Peyer's patch (tissue), 4 donors: ENCODE measurements around the gene APLN. TPM values are rescaled to one million over a fixed set of nuclear protein-coding genes. Genes with fewer than 3 reads are reported as not detected.

Source experiments
- DNase-seq, 3 donors: peaks; one replicate each; pipeline ENCODE4 v3.0.0-alpha.2; 2017 to 2019
- H3K27ac ChIP-seq, 4 donors: fragments of 200-600 bp; sonication (generic); one replicate each; pipeline ENCODE4 v1.5.1; 2016 to 2019
- H3K27me3 ChIP-seq, 2 donors: fragments of 200-600 bp; sonication (generic); one replicate each; pipeline ENCODE4 v1.5.1; 2019
- H3K36me3 ChIP-seq, 3 donors: fragments of 200-600 bp; sonication (generic); one replicate each; pipeline ENCODE4 v1.5.1; 2016 to 2019
- H3K4me1 ChIP-seq, 4 donors: fragments of 200-600 bp; sonication (generic); one replicate each; pipeline ENCODE4 v1.5.1; 2016 to 2019
- H3K4me3 ChIP-seq, 4 donors: fragments of 200-600 bp; sonication (generic); 1 replicate in 3 of 4; 2 replicates in 1 of 4; pipeline ENCODE4 v1.5.1; 2016 to 2019; ENCODE audit warnings: mild to moderate bottlenecking in 1 of 4
- H3K9me3 ChIP-seq, 4 donors: fragments of 200-600 bp; sonication (generic); one replicate each; pipeline ENCODE4 v1.5.1; 2016 to 2019; ENCODE audit warnings: mild to moderate bottlenecking in 1 of 4
- POLR2A ChIP-seq, 2 donors: fragments of 450-650 bp; IDR thresholded peaks; one replicate each; pipeline ENCODE4 v1.5.1; 2017; ENCODE audit warnings: antibody characterized with exemption in 2 of 2, mild to moderate bottlenecking in 2 of 2, moderate library complexity in 2 of 2
- total RNA-seq, 4 donors: library from RNA; depleted of rRNA; stranded (reverse); fragments of >200 nt; gene quantifications; one replicate each; pipeline ENCODE4 v1.1.0, GENCODE V29; 2016
- TF ChIP-seq, protein P1 (sequence below), 6 experiments: fragments of 450-650 bp in 4 of 6; fragments of 200-600 bp in 2 of 6; sonication (generic) in 1 of 6; IDR thresholded peaks; one replicate each; pipeline ENCODE4 v1.5.1; 2017 to 2019; ENCODE audit warnings: antibody characterized with exemption in 6 of 6, mild to moderate bottlenecking in 3 of 6, moderate library complexity in 1 of 6

Gene APLN
- total RNA-seq, 4 donors from 2014 or later: 0.27 to 0.35 TPM; not detected in 2

DNA sequence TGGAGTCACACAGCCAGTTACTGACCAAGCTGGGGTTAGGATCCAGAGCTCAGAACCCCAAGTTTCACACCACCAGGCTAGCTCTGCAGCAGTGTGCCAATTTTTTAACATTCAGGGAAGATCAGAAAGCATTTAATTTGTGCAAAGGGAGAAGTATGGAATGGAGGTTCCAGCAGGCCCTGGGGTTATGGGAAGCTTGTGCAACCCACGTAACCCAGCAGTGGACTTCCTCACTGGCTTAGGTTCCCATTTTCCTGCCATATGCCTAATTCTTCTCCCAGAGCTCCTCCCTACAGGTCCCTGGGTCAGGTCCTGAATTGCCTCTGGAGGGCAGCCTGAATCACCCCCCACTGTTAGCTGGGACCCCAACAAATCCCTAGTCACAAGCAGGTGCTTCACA lies 14.0 kb downstream of the APLN start:
- peaks cover 0 to 4% (median 0%) of the 10 kb centered on the region in 4 donors for H3K4me1 ChIP-seq
- DNase-seq: no peak
- TF ChIP-seq, protein P1, sequence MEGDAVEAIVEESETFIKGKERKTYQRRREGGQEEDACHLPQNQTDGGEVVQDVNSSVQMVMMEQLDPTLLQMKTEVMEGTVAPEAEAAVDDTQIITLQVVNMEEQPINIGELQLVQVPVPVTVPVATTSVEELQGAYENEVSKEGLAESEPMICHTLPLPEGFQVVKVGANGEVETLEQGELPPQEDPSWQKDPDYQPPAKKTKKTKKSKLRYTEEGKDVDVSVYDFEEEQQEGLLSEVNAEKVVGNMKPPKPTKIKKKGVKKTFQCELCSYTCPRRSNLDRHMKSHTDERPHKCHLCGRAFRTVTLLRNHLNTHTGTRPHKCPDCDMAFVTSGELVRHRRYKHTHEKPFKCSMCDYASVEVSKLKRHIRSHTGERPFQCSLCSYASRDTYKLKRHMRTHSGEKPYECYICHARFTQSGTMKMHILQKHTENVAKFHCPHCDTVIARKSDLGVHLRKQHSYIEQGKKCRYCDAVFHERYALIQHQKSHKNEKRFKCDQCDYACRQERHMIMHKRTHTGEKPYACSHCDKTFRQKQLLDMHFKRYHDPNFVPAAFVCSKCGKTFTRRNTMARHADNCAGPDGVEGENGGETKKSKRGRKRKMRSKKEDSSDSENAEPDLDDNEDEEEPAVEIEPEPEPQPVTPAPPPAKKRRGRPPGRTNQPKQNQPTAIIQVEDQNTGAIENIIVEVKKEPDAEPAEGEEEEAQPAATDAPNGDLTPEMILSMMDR (IDR thresholded peaks at IDR 0.05): no peak
- no peak for TF ChIP-seq POLR2A (IDR thresholded peaks at IDR 0.05)
- peaks cover 0 to 4% (median 0%) of the 10 kb centered on the region in 4 donors for H3K9me3 ChIP-seq
- no peaks in the 10 kb centered on the region for H3K27me3 ChIP-seq
- no peak overlapping the region for H3K27ac ChIP-seq
- H3K36me3 ChIP-seq: no peaks in the 10 kb centered on the region
- no peak overlapping the region for H3K4me3 ChIP-seq

DNA sequence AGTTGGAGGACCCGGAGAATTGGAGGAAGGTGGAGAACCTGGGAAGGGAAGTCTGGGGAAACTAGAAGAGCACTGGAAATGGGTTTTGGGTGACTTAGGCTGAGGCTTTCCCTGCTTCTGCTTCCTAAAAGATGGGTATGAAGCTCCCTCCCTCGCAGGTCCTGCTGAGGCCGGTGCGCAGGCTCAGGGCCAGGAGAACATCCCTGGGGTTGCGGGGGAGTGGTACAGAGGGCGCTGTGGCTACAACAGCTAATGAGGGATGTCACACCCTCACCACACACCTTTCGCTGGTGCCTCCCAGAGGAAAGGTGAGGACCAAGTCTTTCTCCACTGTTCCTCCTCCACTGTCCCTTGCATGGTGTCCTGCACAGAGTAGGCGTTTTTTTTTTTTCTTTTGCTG lies 15.8 kb downstream of the APLN start:
- DNase-seq: no peak
- no peaks in the 10 kb centered on the region for H3K36me3 ChIP-seq
- H3K27ac ChIP-seq: no peak overlapping the region
- no peaks in the 10 kb centered on the region for H3K27me3 ChIP-seq
- peaks cover 0 to 4% (median 0%) of the 10 kb centered on the region in 4 donors for H3K4me1 ChIP-seq
- H3K4me3 ChIP-seq: no peak overlapping the region
- H3K9me3 ChIP-seq: peaks cover 0 to 4% (median 0%) of the 10 kb centered on the region in 4 donors
- TF ChIP-seq, protein P1 (IDR thresholded peaks at IDR 0.05): no peak
- TF ChIP-seq POLR2A (IDR thresholded peaks at IDR 0.05): no peak

DNA sequence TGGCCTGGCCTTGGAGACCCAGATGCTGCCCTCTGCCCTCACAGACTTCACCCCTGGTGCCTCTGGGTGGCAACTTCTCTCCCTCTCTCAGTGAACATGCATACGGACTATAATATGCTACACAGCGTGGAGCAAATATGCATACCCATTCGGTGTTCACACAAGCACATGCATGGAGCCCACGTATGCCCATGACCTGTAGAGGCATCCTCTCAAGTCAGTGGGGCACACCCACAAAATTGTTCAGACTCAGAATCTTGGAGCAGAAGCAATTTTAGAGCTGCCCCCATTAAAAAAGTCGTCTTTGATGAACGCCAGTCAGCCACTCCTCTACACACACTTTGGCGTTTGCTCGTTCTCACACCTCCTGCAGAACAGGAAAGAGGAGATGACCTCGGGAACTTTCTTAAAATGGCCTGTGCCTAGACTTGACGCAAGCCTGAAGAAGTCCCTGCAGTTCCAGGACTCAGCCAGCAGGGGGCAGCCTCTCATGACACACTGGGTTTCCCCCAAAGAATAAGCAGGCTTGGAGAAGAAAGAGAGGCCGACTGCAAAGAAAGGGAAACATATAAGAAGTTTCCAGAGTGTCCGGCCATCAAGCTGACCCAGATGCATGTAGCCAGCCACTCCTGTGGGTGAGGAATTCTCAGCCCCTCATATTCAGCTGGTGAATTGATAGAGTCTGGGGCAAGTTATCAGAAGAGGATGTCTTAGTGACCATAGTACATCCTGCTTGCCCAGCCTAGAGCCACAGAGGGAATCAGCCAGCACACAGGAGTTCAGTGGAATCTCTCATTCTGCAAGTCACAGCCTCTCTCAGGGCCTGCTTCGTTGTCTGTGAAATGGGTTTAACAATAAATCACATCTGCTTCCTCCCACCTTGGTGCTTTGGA lies 17.3 kb downstream of the APLN start:
- no peak for TF ChIP-seq POLR2A (IDR thresholded peaks at IDR 0.05)
- TF ChIP-seq, protein P1 (IDR thresholded peaks at IDR 0.05): peak; percentile 72 to 93 (median 84)
- H3K27ac ChIP-seq: peak overlapping the region in 3 of 4 donors; percentile 32 to 81 (median 44)
- no peak overlapping the region for H3K4me3 ChIP-seq
- peaks cover 0 to 4% (median 0%) of the 10 kb centered on the region in 4 donors for H3K4me1 ChIP-seq
- no peaks in the 10 kb centered on the region for H3K27me3 ChIP-seq
- peak; percentile 72 to 87 (median 80) for DNase-seq
- H3K36me3 ChIP-seq: no peaks in the 10 kb centered on the region
- H3K9me3 ChIP-seq: peaks cover 0 to 4% (median 0%) of the 10 kb centered on the region in 4 donors

DNA sequence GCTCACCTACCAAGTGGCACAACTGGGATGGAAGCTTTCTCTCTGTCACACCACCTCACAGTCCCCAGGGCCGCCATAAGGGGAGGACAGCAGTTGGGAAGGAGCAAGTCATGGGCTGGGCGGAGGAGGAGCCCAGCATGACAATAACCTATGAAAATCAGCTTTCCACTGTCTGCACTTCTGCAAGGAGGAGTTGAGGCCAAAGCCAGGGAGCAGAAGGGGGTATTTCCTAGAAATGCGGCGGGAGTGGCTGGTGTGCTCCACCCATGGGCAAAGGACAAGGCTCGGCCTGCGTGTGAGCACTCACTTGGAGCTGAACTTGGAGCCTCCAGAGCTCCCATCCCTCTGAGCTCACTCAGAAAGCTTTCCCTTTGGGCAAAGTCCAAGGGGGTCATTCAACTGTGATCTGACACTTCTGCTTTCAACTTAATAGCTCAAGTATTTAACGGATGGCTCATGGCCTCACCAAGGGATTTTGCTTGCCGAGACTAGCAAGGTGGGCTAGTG lies 18.5 kb downstream of the APLN start:
- Histone ChIP-seq H3K4me3 (no peak overlapping the region), H3K27me3 (no peaks in the 10 kb centered on the region), H3K4me1 (peaks cover 0 to 4% (median 0%) of the 10 kb centered on the region in 4 donors), H3K27ac (peak overlapping the region in 3 of 4 donors; percentile 65 to 85 (median 77)), H3K36me3 (no peaks in the 10 kb centered on the region), H3K9me3 (no peaks in the 10 kb centered on the region)
- TF ChIP-seq, protein P1 (IDR thresholded peaks at IDR 0.05): no peak
- TF ChIP-seq POLR2A (IDR thresholded peaks at IDR 0.05): peak in 1 of 2 donors; percentile 25
- peak in 2 of 3 donors; percentile 77 to 81 for DNase-seq

DNA sequence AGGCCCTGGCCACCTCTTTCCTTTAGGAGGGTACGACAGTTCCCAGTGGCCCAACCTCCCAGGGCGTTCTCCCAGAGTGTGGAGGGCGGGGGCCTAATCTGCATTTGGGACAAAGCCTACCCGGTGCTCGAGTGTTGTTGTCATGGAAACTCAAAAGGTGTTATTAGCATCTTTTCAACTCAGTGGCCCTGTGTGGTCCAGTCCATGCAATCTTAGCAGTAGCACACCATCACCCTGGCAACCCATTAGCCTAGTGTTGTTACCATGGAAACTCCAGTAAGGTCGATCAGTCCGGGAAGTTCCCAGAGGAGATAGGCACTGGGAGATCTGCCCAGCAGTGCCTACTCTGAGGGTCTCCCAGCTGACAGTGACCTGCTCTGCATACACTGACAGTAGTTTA lies 20.2 kb downstream of the APLN start:
- Histone ChIP-seq H3K4me1 (peaks cover 0 to 4% (median 0%) of the 10 kb centered on the region in 4 donors), H3K27ac (no peak overlapping the region), H3K4me3 (no peak overlapping the region), H3K27me3 (no peaks in the 10 kb centered on the region), H3K36me3 (no peaks in the 10 kb centered on the region), H3K9me3 (no peaks in the 10 kb centered on the region)
- no peak for DNase-seq
- no peak for TF ChIP-seq POLR2A (IDR thresholded peaks at IDR 0.05)
- TF ChIP-seq, protein P1 (IDR thresholded peaks at IDR 0.05): no peak
